ENCODE results near the gene PSME2. TPM values are rescaled to one million over a fixed set of nuclear protein-coding genes. Genes with fewer than 3 reads are reported as not detected.
A peak's percentile ranks its signal among the peaks of the same experiment; 100 is the strongest.

PSME2 gene
- total RNA-seq, 1 experiment from 2014 or later, result 167 TPM

DNA sequence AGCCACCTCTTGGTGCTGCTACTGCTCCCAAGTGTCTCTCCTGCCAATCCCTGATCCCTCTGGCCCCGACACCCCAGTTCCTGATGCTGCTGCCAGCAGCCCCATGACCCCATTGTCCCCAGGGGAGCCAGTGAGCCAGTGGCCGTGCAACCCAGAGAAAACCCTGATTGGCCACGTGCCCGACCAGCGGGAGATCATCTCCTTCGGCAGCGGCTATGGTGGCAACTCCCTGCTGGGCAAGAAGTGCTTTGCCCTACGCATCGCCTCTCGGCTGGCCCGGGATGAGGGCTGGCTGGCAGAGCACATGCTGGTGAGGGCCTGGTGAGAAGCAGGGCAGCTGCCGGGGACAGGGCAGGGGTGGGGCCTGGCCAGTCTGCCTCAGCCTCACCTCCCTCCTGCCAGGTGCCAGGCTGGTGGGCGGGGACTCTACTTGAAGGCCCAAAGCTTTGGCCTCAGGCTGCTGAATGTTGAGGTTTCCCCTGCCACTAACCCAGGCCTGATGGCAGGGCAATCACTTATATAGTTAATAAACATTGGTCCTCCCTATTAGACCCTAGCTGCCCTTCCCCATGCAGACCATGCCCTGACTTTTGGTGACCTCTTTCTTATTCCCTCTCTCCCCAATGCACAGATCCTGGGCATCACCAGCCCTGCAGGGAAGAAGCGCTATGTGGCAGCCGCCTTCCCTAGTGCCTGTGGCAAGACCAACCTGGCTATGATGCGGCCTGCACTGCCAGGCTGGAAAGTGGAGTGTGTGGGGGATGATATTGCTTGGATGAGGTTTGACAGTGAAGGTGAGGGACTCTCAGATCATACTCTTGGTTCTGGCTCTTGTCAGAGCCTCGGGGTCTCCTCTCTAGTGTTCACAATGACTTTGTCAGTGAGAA, 47.2 kb downstream of the PSME2 start:
- no peak overlapping the region for H3K4me3 ChIP-seq
- peaks cover 16% of the 10 kb centered on the region for H3K4me1 ChIP-seq (replicated peaks)
- H3K9me3 ChIP-seq (replicated peaks), result 0 out of 2 replicates have a peak, but pooled peaks cover 2% of the 10 kb centered on the region
- no peak overlapping the region for H3K27ac ChIP-seq
- H3K27me3 ChIP-seq (replicated peaks), result no peaks in the 10 kb centered on the region
- DNase-seq (ENCODE audit: low read depth in 1 of 2, low spot score in 2 of 2), result no peak
- 0 out of 2 replicates have a peak, but pooled peaks cover 2% of the 10 kb centered on the region for H3K36me3 ChIP-seq

DNA sequence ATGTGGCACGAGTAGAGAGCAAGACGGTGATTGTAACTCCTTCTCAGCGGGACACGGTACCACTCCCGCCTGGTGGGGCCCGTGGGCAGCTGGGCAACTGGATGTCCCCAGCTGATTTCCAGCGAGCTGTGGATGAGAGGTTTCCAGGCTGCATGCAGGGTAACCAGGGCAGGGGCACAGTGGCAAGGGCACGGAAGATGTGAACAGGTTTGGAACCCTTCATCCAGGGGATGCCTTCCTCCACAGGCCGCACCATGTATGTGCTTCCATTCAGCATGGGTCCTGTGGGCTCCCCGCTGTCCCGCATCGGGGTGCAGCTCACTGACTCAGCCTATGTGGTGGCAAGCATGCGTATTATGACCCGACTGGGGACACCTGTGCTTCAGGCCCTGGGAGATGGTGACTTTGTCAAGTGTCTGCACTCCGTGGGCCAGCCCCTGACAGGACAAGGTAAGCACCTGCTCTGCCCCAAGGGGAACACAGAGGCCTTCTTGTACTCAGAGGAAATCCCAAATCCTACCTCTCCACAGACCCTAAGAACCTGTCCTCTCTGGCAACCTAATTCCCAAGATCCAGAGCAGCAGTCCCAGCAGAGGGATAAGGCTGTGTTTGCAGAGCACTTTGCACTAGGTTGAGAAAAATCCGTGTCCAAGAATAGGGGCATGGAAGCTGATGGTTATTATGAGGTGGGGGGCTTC, 48.0 kb downstream of the PSME2 start:
- H3K27ac ChIP-seq, result no peak overlapping the region
- H3K36me3 ChIP-seq, result no peaks in the 10 kb centered on the region
- H3K27me3 ChIP-seq (replicated peaks), result no peaks in the 10 kb centered on the region
- no peak overlapping the region for H3K4me3 ChIP-seq
- DNase-seq (ENCODE audit: low read depth in 1 of 2, low spot score in 2 of 2), result no peak
- H3K4me1 ChIP-seq (replicated peaks), result peaks cover 20% of the 10 kb centered on the region
- H3K9me3 ChIP-seq (replicated peaks), result 0 out of 2 replicates have a peak, but pooled peaks cover 2% of the 10 kb centered on the region

DNA sequence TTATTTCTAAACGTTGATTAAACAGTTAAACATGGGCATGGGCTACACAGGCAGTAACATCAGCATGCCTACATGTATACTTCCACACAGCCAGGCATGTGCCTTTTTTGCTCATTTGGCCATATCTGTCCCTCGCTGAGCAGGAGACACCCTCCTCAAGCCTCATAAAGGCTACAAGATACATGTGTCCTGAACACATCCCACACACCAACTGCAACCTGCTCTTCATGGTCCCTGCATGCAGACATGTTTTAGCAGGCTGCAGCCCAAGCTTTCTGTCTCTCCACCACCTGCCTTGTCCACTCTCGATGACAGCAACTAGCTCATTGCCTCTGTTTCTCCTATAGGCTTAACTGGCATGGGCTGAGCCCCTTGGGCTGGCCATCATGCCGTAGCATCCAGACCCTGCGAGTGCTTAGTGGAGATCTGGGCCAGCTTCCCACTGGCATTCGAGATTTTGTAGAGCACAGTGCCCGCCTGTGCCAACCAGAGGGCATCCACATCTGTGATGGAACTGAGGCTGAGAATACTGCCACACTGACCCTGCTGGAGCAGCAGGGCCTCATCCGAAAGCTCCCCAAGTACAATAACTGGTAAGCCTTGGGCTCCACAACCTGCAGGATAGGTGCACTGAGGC, 49.7 kb downstream of the PSME2 start:
- Histone ChIP-seq H3K36me3 (no peaks in the 10 kb centered on the region), H3K27ac (no peak overlapping the region), H3K9me3 (replicated peaks) (0 out of 2 replicates have a peak, but pooled peaks cover 2% of the 10 kb centered on the region), H3K27me3 (replicated peaks) (no peaks in the 10 kb centered on the region), H3K4me3 (no peak overlapping the region), H3K4me1 (replicated peaks) (peaks cover 20% of the 10 kb centered on the region)
- no peak for DNase-seq (ENCODE audit: low read depth in 1 of 2, low spot score in 2 of 2)

DNA sequence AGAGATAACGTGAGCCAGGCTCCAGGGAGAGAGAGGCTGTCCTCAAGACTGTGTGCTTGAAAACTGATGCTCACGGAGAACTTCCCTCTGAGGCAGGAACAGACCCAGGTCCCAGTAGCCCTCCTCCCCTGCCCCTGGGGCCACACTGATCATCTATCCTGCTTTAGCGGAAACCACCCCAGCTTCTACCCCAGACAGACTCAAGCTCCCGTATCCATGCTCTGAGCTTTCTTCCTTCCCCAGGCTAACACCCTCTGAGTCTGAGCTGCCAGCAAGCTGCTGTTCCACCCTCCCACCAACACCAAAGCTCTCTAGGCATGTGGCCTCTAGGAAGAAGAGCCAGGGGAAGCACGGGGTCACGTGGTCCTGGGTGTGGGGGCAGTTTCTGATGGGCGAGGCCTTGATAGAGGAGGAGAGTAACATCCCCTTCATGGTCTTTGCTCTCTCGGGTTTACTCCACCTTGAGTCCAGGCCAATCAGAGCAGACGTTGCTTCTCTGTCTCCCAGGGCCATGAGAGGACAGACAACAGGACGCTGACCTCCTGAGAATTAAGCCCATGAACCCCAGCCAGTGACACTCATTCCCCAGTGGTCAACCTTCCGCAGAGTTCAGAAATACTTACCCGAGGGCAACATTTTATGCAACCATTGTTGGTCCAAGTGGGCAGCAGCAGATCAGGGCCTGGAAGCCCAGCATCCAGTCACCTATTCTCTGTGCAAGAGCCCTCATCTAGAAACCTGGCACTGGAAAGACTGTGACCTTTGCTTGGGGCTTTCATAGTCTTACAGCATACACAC, 50.9 kb downstream of the PSME2 start:
- Histone ChIP-seq H3K27ac (no peak overlapping the region), H3K9me3 (replicated peaks) (0 out of 2 replicates have a peak, but pooled peaks cover 2% of the 10 kb centered on the region), H3K36me3 (no peaks in the 10 kb centered on the region), H3K4me1 (replicated peaks) (peaks cover 20% of the 10 kb centered on the region), H3K4me3 (peak overlapping the region; percentile 85), H3K27me3 (replicated peaks) (no peaks in the 10 kb centered on the region)
- peak in 1 of 2 experiments; percentile 30 for DNase-seq (ENCODE audit: low read depth in 1 of 2, low spot score in 2 of 2)

DNA sequence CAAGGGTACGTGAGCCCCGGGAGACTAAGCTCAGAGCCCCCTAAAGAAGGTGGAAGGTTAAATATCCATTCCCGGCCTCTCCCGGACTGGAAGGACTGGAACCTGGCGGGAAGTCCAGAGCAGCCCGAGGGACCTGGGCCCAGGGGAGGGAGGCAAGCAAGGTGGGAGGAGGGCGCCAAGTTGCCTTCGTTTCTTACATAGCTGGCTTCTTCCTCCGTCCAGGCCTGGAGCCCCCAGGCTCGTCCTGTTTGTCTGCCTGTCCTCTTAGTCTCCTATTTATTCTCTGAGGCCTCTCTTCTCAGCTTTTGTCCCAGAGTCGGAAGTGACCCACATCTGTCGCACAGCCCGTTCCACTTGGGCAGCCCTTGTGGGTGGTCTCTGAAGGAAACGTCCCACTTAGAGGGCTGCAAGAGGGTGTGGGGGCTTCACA, 51.6 kb downstream of the PSME2 start:
- Histone ChIP-seq H3K36me3 (no peaks in the 10 kb centered on the region), H3K4me1 (replicated peaks) (peaks cover 20% of the 10 kb centered on the region), H3K4me3 (peak overlapping the region; percentile 85), H3K27me3 (replicated peaks) (no peaks in the 10 kb centered on the region), H3K27ac (peak overlapping the region; percentile 54), H3K9me3 (replicated peaks) (0 out of 2 replicates have a peak, but pooled peaks cover 2% of the 10 kb centered on the region)
- DNase-seq (ENCODE audit: low read depth in 1 of 2, low spot score in 2 of 2), result no peak

DNA sequence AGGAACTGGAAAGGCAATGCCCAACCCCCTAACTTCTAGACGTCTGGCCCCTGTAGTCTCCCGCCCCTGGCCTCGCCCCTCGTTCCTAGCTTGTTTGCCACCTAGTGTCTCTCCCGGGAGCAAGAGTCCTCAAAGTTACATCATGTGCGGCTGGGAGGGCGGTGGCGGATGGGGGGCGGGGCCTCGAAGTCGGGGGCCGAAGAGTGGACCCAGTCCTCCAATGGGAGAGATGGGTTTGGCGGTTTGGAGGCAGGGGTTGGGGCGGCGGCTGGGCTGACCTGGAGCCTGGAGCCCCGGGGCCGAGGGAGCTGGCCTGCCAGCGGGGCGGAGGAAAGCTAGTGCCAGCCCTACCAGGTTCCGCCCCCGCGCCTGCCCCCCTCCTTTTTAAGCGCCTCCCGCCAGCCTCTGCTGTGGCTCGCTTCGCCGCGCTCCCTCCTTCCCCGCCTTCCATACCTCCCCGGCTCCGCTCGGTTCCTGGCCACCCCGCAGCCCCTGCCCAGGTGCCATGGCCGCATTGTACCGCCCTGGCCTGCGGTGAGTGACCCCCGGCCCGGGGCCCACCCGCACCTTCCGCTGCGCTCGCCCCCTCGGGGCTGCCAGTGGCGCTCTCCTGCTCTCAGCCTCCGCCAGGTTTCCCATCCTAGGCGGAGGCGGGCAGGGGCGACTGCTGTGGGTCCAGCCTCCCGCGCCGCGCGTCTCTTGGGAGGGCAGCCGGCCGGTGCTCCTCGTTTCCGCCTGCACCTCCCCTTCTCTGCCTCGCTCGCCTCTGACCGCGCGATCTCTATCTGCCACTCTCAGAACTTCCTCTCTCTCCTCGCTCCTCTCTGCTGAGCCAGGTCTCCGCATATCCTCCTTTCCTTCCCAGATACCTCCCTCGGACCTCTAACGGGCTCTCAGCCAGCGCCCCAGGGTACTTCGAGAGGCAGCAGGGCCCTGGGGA, 52.2 kb downstream of the PSME2 start, which contains the start of gene PCK2:
TSS of gene PCK2 (plus strand) at position 411 of the 940 bp plus-strand sequence. CDS start at position 506, 95 bp downstream.
- no peaks in the 10 kb centered on the region for H3K27me3 ChIP-seq (replicated peaks)
- peak; percentile 77 to 93 for DNase-seq (ENCODE audit: low read depth in 1 of 2, low spot score in 2 of 2)
- no peaks in the 10 kb centered on the region for H3K36me3 ChIP-seq
- 0 out of 2 replicates have a peak, but pooled peaks cover 2% of the 10 kb centered on the region for H3K9me3 ChIP-seq (replicated peaks)
- H3K27ac ChIP-seq, result peak within 1 kb of the TSS; percentile 54
- H3K4me1 ChIP-seq (replicated peaks), result peaks cover 20% of the 10 kb centered on the region
- peak within 1 kb of the TSS; percentile 85 for H3K4me3 ChIP-seq

Other genes starting within 250 kb of the PSME2 start
- gene DHRS4, start 192.8 kb downstream of the PSME2 start, total RNA-seq (2014; rRNA removed; shearing (Covaris generic)), result 42.8 and 58.2 TPM in 2 replicates
- gene DHRS4L2, start 157.7 kb downstream of the PSME2 start, total RNA-seq (2014; rRNA removed; shearing (Covaris generic)), result 4.9 and 15.1 TPM in 2 replicates
- not detected in 2 replicates for gene CARMIL3, start 94.6 kb downstream of the PSME2 start, total RNA-seq (2014; rRNA removed; shearing (Covaris generic))
- not detected in 2 replicates for gene CPNE6, start 75.0 kb downstream of the PSME2 start, total RNA-seq (2014; rRNA removed; shearing (Covaris generic))
- 4.8 and 5.3 TPM in 2 replicates for gene PCK2, start 52.3 kb downstream of the PSME2 start, total RNA-seq (2014; rRNA removed; shearing (Covaris generic))
- gene DCAF11, start 31.8 kb downstream of the PSME2 start, total RNA-seq (2014; rRNA removed; shearing (Covaris generic)), result 43.1 and 44.0 TPM in 2 replicates
- gene NRL, start 31.7 kb downstream of the PSME2 start, total RNA-seq (2014; rRNA removed; shearing (Covaris generic)), result 1.4 TPM in 1 of 2 replicates, not detected in the other
- gene FITM1, start 16.0 kb downstream of the PSME2 start, total RNA-seq (2014; rRNA removed; shearing (Covaris generic)), result 1.8 TPM in 1 of 2 replicates, not detected in the other
- gene PSME1, start 10.4 kb downstream of the PSME2 start, total RNA-seq (2014; rRNA removed; shearing (Covaris generic)), result 168 and 199 TPM in 2 replicates
- gene EMC9, start 5.0 kb downstream of the PSME2 start, total RNA-seq (2014; rRNA removed; shearing (Covaris generic)), result 11.1 and 24.5 TPM in 2 replicates
- 40.3 and 135 TPM in 2 replicates for gene RNF31, start 888 bp upstream of the PSME2 start, total RNA-seq (2014; rRNA removed; shearing (Covaris generic))
- 21.8 and 24.3 TPM in 2 replicates for gene IRF9, start 14.7 kb upstream of the PSME2 start, total RNA-seq (2014; rRNA removed; shearing (Covaris generic))
- 0.47 and 6.8 TPM in 2 replicates for gene REC8, start 25.5 kb upstream of the PSME2 start, total RNA-seq (2014; rRNA removed; shearing (Covaris generic))
- 25.1 and 27.6 TPM in 2 replicates for gene IPO4, start 42.2 kb upstream of the PSME2 start, total RNA-seq (2014; rRNA removed; shearing (Covaris generic))
- gene TM9SF1, start 48.8 kb upstream of the PSME2 start, total RNA-seq (2014; rRNA removed; shearing (Covaris generic)), result 60.3 and 60.5 TPM in 2 replicates
- gene TSSK4, start 59.1 kb upstream of the PSME2 start, total RNA-seq (2014; rRNA removed; shearing (Covaris generic)), result not detected in 2 replicates
- gene CHMP4A, start 66.9 kb upstream of the PSME2 start, total RNA-seq (2014; rRNA removed; shearing (Covaris generic)), result 23.0 and 29.9 TPM in 2 replicates
- gene MDP1, start 69.5 kb upstream of the PSME2 start, total RNA-seq (2014; rRNA removed; shearing (Covaris generic)), result 13.6 and 30.8 TPM in 2 replicates
- gene NEDD8, start 85.8 kb upstream of the PSME2 start, total RNA-seq (2014; rRNA removed; shearing (Covaris generic)), result 234 and 316 TPM in 2 replicates
- gene GMPR2, start 86.3 kb upstream of the PSME2 start, total RNA-seq (2014; rRNA removed; shearing (Covaris generic)), result 46.1 and 64.8 TPM in 2 replicates
- gene TINF2, start 96.0 kb upstream of the PSME2 start, total RNA-seq (2014; rRNA removed; shearing (Covaris generic)), result 31.1 and 53.0 TPM in 2 replicates
- 0.76 TPM in 1 of 2 replicates, not detected in the other for gene TGM1, start 116.6 kb upstream of the PSME2 start, total RNA-seq (2014; rRNA removed; shearing (Covaris generic))
- gene RABGGTA, start 125.0 kb upstream of the PSME2 start, total RNA-seq (2014; rRNA removed; shearing (Covaris generic)), result 18.0 and 30.4 TPM in 2 replicates
- gene DHRS1, start 153.2 kb upstream of the PSME2 start, total RNA-seq (2014; rRNA removed; shearing (Covaris generic)), result 5.4 and 20.5 TPM in 2 replicates
- gene NOP9, start 153.2 kb upstream of the PSME2 start, total RNA-seq (2014; rRNA removed; shearing (Covaris generic)), result 15.3 and 16.2 TPM in 2 replicates
- gene CIDEB, start 161.4 kb upstream of the PSME2 start, total RNA-seq (2014; rRNA removed; shearing (Covaris generic)), result not detected in 2 replicates
- gene LTB4R2, start 163.5 kb upstream of the PSME2 start, total RNA-seq (2014; rRNA removed; shearing (Covaris generic)), result 3.1 and 10.1 TPM in 2 replicates
- 0.81 and 2.1 TPM in 2 replicates for gene LTB4R, start 164.9 kb upstream of the PSME2 start, total RNA-seq (2014; rRNA removed; shearing (Covaris generic))
- not detected in 2 replicates for gene ADCY4, start 188.5 kb upstream of the PSME2 start, total RNA-seq (2014; rRNA removed; shearing (Covaris generic))
- not detected in 2 replicates for gene RIPK3, start 193.4 kb upstream of the PSME2 start, total RNA-seq (2014; rRNA removed; shearing (Covaris generic))
- 14.6 and 23.6 TPM in 2 replicates for gene NFATC4, start 221.6 kb upstream of the PSME2 start, total RNA-seq (2014; rRNA removed; shearing (Covaris generic))

Measured in SJSA1 (cell line).